K562 (cell line): ENCODE measurements around the gene PRR16. TPM values are rescaled to one million over a fixed set of nuclear protein-coding genes. Genes with fewer than 3 reads are reported as not detected.
"Not testable (repeated sequence)": the region's sequence is repeated elsewhere in the genome, so short reads cannot be mapped to it uniquely, and the experiment has no call there.

ENCODE experiments used
- ATAC-seq: fragments of 200-7000 bp; cut with Tn5 transposase; 3 replicates; pipeline ENCODE4 v1.9.1; 2020; ENCODE audit warnings: moderate library complexity
- BruUV-seq: library from RNA; stranded (reverse); fragments of 400-500 nt; replicated peaks from 2 replicates; lab custom pipeline; 2021; lab: Mats Ljungman, UMichigan
- CTCF ChIA-PET: fragments of 300-600 bp; formaldehyde crosslinking; extraction: SDS; loops from one replicate; lab custom pipeline; 2021; ENCODE audit warnings: low intra/inter-chr PET ratio; lab: Yijun Ruan, JAX
- POLR2A ChIA-PET: fragments of 300-600, 350-650 bp; sonication (Branson Sonifier 250); formaldehyde crosslinking; extraction: SDS; loops from one replicate; lab custom pipeline; 2021; ENCODE audit warnings: antibody characterized with exemption, inconsistent platforms; lab: Yijun Ruan, JAX
- DNase-seq, 4 experiments: peaks; one replicate each; pipeline versions ENCODE4 v3.0.0 to v3.0.0-alpha.2; 2011 to 2018; ENCODE audit warnings: low spot score in 3 of 4, mixed read lengths in 3 of 4; ENCODE audit errors: extremely low read depth in 1 of 4
- FAIRE-seq: peaks from 2 replicates; lab custom pipeline; 2011; peaks lifted over from hg19 to GRCh38; lab: Jason Lieb, UNC
- H2AFZ ChIP-seq: 2 replicates; pipeline ENCODE4 v1.6.0; 2011; ENCODE audit warnings: low read depth, low read length, control low read depth, inconsistent platforms
- H3K27ac ChIP-seq: fragments of 200-600 bp; 3 replicates; pipeline ENCODE4 v1.8.0; 2011; ENCODE audit warnings: low read depth, mild to moderate bottlenecking, control low read depth, inconsistent platforms, low read length, moderate library complexity, mixed read lengths; ENCODE audit errors: extremely low read depth
- H3K27me3 ChIP-seq, 2 experiments: fragments of 300-600 bp in 1 of 2; 2 replicates in 1 of 2; 3 replicates in 1 of 2; pipeline versions ENCODE4 v1.6.0 to v1.8.0; 2011; ENCODE audit warnings: inconsistent platforms in 2 of 2, low read length in 2 of 2, mild to moderate bottlenecking in 1 of 2, mixed read lengths in 1 of 2, moderate library complexity in 1 of 2; ENCODE audit not compliant: control insufficient read depth in 2 of 2, insufficient read depth in 2 of 2
- H3K36me3 ChIP-seq: fragments of 300-600 bp; 3 replicates; pipeline ENCODE4 v1.8.0; 2011; ENCODE audit warnings: mild to moderate bottlenecking, low read length, inconsistent platforms; ENCODE audit not compliant: control insufficient read depth, insufficient read depth
- H3K4me1 ChIP-seq, 2 experiments: fragments of 200-600 bp in 1 of 2; replicated peaks in 1 of 2; 2 replicates in 1 of 2; 3 replicates in 1 of 2; pipeline versions ENCODE4 v1.5.1 to v1.8.0; 2011; ENCODE audit warnings: inconsistent platforms in 2 of 2, low read length in 2 of 2, mild to moderate bottlenecking in 1 of 2, mixed read lengths in 1 of 2, moderate library complexity in 1 of 2; ENCODE audit not compliant: control insufficient read depth in 2 of 2, insufficient read depth in 2 of 2
- H3K4me2 ChIP-seq: 2 replicates; pipeline ENCODE4 v1.6.1; 2011; ENCODE audit warnings: low read length, control low read depth, inconsistent platforms, mixed read lengths; ENCODE audit not compliant: insufficient read depth
- H3K4me3 ChIP-seq: fragments of 200-600 bp; sonication (generic), shearing (Covaris generic); 2 replicates; pipeline ENCODE4 v1.5.1; 2016; ENCODE audit warnings: control low read depth, inconsistent platforms
- H3K79me2 ChIP-seq: fragments of 200-600 bp; 3 replicates; pipeline ENCODE4 v1.8.0; 2011; ENCODE audit warnings: low read length, inconsistent platforms; ENCODE audit not compliant: control insufficient read depth, insufficient read depth
- H3K9ac ChIP-seq, 2 experiments: 2 replicates each; pipeline versions ENCODE4 v1.6.0 to v1.6.1; 2011; ENCODE audit warnings: low read depth in 2 of 2, low read length in 2 of 2, control low read depth in 1 of 2, inconsistent platforms in 1 of 2, mild to moderate bottlenecking in 1 of 2, mixed read lengths in 1 of 2; ENCODE audit not compliant: insufficient read depth in 1 of 2
- H3K9me1 ChIP-seq: one replicate; pipeline ENCODE4 v1.6.0; 2011; ENCODE audit warnings: inconsistent platforms, mild to moderate bottlenecking, low read length, moderate library complexity; ENCODE audit not compliant: control insufficient read depth, insufficient read depth
- H3K9me3 ChIP-seq: replicated peaks from 2 replicates; pipeline ENCODE4 v1.5.1; 2011; ENCODE audit warnings: low read depth, low read length, inconsistent platforms; ENCODE audit not compliant: control insufficient read depth, insufficient read depth
- H4K20me1 ChIP-seq: replicated peaks from 2 replicates; pipeline ENCODE4 v1.6.1; 2011; ENCODE audit warnings: low read length, inconsistent platforms, mixed read lengths; ENCODE audit not compliant: control insufficient read depth, insufficient read depth
- FOS ChIP-seq: IDR thresholded peaks from 3 replicates; pipeline ENCODE4 v1.6.1; 2011; ENCODE audit not compliant: insufficient read length; ENCODE audit errors: extremely low read depth
- MCM7 ChIP-seq, 2 experiments: fragments of 450-650 bp; IDR thresholded peaks; 2 replicates each; pipeline ENCODE4 v1.6.1; 2016 to 2018
- NFE2 ChIP-seq: IDR thresholded peaks from 2 replicates; pipeline ENCODE4 v1.6.1; 2014; ENCODE audit warnings: antibody characterized with exemption, low read depth
- SREBF2 ChIP-seq: sonication (generic); formaldehyde crosslinking; IDR thresholded peaks from 2 replicates; pipeline ENCODE4 v1.4.0; 2020; ENCODE audit warnings: mild to moderate bottlenecking, missing genetic modification reagents
- TCF3 ChIP-seq: sonication (generic); formaldehyde crosslinking; IDR thresholded peaks from 2 replicates; pipeline ENCODE4 v1.4.0; 2020; ENCODE audit warnings: mild to moderate bottlenecking, missing genetic modification reagents
- TSC22D4 ChIP-seq: fragments of 450-650 bp; IDR thresholded peaks from 2 replicates; pipeline ENCODE4 v1.6.1; 2016; ENCODE audit warnings: missing genetic modification characterization, missing biosample characterization, control low read depth
- ZNF318 ChIP-seq, 2 experiments: fragments of 450-650 bp; IDR thresholded peaks; 2 replicates each; pipeline ENCODE4 v1.6.1; 2016; ENCODE audit warnings: mild to moderate bottlenecking in 2 of 2, borderline replicate concordance in 1 of 2, low read depth in 1 of 2, moderate library complexity in 1 of 2
- WGBS: fragments of 100-300 bp; shearing (Covaris generic); methylation state at CpG from one replicate; pipeline ENCODE4 v1.1.6; 2016; ENCODE audit warnings: low coverage, mixed read lengths; ENCODE audit not compliant: insufficient coverage; ENCODE audit errors: missing lambda C conversion rate; 5-methylcytosine and 5-hydroxymethylcytosine counted together
- in situ Hi-C: fragments of 300-500 bp; cut with MboI; formaldehyde crosslinking; loops from 4 replicates; pipeline ENCODE4 v1.15.0; 2018; ENCODE audit warnings: inconsistent platforms, mixed read lengths
- intact Hi-C: fragments of 100-400 bp; cut with micrococcal nuclease; formaldehyde crosslinking; loops from 2 replicates; pipeline ENCODE4 v1.14.2; 2022
- polyA plus RNA-seq, 8 experiments: library from polyadenylated mRNA; depleted of rRNA in 4 of 8; stranded (reverse) in 5 of 8; unstranded in 3 of 8; fragments of >200 nt; fragmentation: Nextera tagmentation in 2 of 8; fragmentation: Illumina TruSeq in 1 of 8; extraction: Ambion mirVana in 2 of 8; extraction: Trizol in 1 of 8; gene quantifications; 2 replicates each; pipeline versions ENCODE4 v1.2.1 to v1.2.3, GENCODE V29; 2011 to 2014; ENCODE audit warnings: inconsistent platforms in 1 of 8, missing spikeins in 1 of 8
- total RNA-seq, 7 experiments: library from RNA; depleted of rRNA in 6 of 7; stranded (reverse); fragments of >200 nt in 6 of 7; fragmentation: Illumina TruSeq in 2 of 7; extraction: Trizol in 2 of 7; gene quantifications; 2 replicates each; pipeline versions ENCODE4 v1.2.1 to v1.2.3, GENCODE V29; 2011 to 2021; ENCODE audit warnings: low replicate concordance in 1 of 7

The PRR16 gene
- total and polyA plus RNA-seq, 9 of the 15 experiments (the other 6 are each of a cell fraction or from before 2014, with no cell fraction given): 0.61 to 10.1 (median 3.3) TPM

GRCh38 chr5:120697147-120697546, 233.0 kb downstream of the PRR16 start (continued):
- TF ChIP-seq ZNF318 (IDR thresholded peaks at IDR 0.05; ENCODE audit: borderline replicate concordance in 1 of 2, low read depth in 1 of 2): no peak
- no peak for TF ChIP-seq SREBF2 (CRISPR knock-in tag)
- no peak for TF ChIP-seq TSC22D4 (tag)
- no peak for TF ChIP-seq TCF3 (CRISPR knock-in tag)
- TF ChIP-seq FOS: no peak
- no peak for TF ChIP-seq NFE2
- TF ChIP-seq MCM7 (IDR thresholded peaks at IDR 0.05): no peak

GRCh38 chr5:120697670-120698327, 233.7 kb downstream of the PRR16 start:
- FAIRE-seq, H3K9ac ChIP-seq, CTCF ChIA-PET, H3K27ac ChIP-seq, H3K79me2 ChIP-seq, H3K36me3 ChIP-seq, ATAC-seq, H2AFZ ChIP-seq, POLR2A ChIA-PET, H3K4me3 ChIP-seq, H3K27me3 ChIP-seq, intact Hi-C loops, DNase-seq, H4K20me1 ChIP-seq, H3K9me1 ChIP-seq, H3K9me3 ChIP-seq, H3K4me1 ChIP-seq, H3K4me2 ChIP-seq, BruUV-seq, in situ Hi-C loops: not testable (repeated sequence)
- 12% methylated on average over 10 of the region's 13 CpGs for WGBS
